HPDE6-E6E7 (cell line): ENCODE data around the gene GIPC1.

Experiments used
- DNase-seq: peaks from one replicate; pipeline ENCODE4 v3.0.0; 2011; ENCODE audit warnings: missing footprints; ENCODE audit errors: extremely low spot score

The GIPC1 gene

GRCh38 chr19:14494910-14495671, 836 bp downstream of the GIPC1 start:
- DNase-seq, result no peak

GRCh38 chr19:14494411-14494810, 1.5 kb downstream of the GIPC1 start:
- no peak for DNase-seq

- no peak for DNase-seq
Measured at GRCh38 chr19:14492756-14493337, 3.1 kb downstream of the GIPC1 start.

GRCh38 chr19:14487370-14488125, 8.4 kb downstream of the GIPC1 start:
- no peak for DNase-seq

GRCh38 chr19:14482172-14482941, 13.6 kb downstream of the GIPC1 start:
- no peak for DNase-seq

- DNase-seq, result no peak
Measured at GRCh38 chr19:14480700-14481079, 15.2 kb downstream of the GIPC1 start.

- no peak for DNase-seq
Measured at GRCh38 chr19:14479975-14480699, 15.8 kb downstream of the GIPC1 start.

- DNase-seq, result no peak
Measured at GRCh38 chr19:14479309-14479974, 16.5 kb downstream of the GIPC1 start.

- no peak for DNase-seq
Measured at GRCh38 chr19:14478113-14478545, 17.8 kb downstream of the GIPC1 start.

GRCh38 chr19:14477418-14478112, 18.4 kb downstream of the GIPC1 start:
- no peak for DNase-seq

- DNase-seq, result peak; percentile 89
Measured at GRCh38 chr19:14476673-14477401, 19.1 kb downstream of the GIPC1 start.

GRCh38 chr19:14476327-14476672, 19.6 kb downstream of the GIPC1 start:
- DNase-seq, result no peak

- DNase-seq, result no peak
Measured at GRCh38 chr19:14475251-14476073, 20.5 kb downstream of the GIPC1 start, which contains the start of gene PTGER1. Gene PTGER1, minus strand, starts transcription at chr19:14475354. Its CDS starts 1,034 bp downstream, at chr19:14474320.

- DNase-seq, result no peak
Measured at GRCh38 chr19:14474827-14475226, 21.1 kb downstream of the GIPC1 start.

- DNase-seq, result no peak
Measured at GRCh38 chr19:14473978-14474578, 21.8 kb downstream of the GIPC1 start.

- DNase-seq, result no peak
Measured at GRCh38 chr19:14473073-14473977, 22.6 kb downstream of the GIPC1 start.
